K562 (cell line): ENCODE results near the gene KCNH2. TPM values are rescaled to one million over a fixed set of nuclear protein-coding genes. Genes with fewer than 3 reads are reported as not detected.
A peak's percentile ranks its signal among the peaks of the same experiment; 100 is the strongest.

Experiments
- AFF4 ChIP-seq: sonication (generic); formaldehyde crosslinking; IDR thresholded peaks from 2 replicates; pipeline ENCODE4 v1.8.0; 2023; ENCODE audit warnings: mild to moderate bottlenecking, missing genetic modification reagents
- ATF7 ChIP-seq: fragments of 450-650 bp; IDR thresholded peaks from 2 replicates; pipeline ENCODE4 v1.7.1; 2014; ENCODE audit warnings: mild to moderate bottlenecking, moderate library complexity
- CC2D1A ChIP-seq: fragments of 450-650 bp; IDR thresholded peaks from 2 replicates; pipeline ENCODE4 v1.6.1; 2017; ENCODE audit warnings: mild to moderate bottlenecking
- EGR1 ChIP-seq: fragments of 450-650 bp; conservative IDR thresholded peaks from 2 replicates; pipeline ENCODE4 v1.6.1; 2017; ENCODE audit warnings: mild to moderate bottlenecking
- FOXM1 ChIP-seq, 2 experiments: fragments of 450-650 bp in 1 of 2; sonication (generic) in 1 of 2; formaldehyde crosslinking in 1 of 2; IDR thresholded peaks; 2 replicates each; pipeline versions ENCODE4 v1.6.1 to v1.9.0; 2017 to 2022; ENCODE audit warnings: low read depth in 2 of 2, mild to moderate bottlenecking in 2 of 2, missing genetic modification reagents in 1 of 2, moderate library complexity in 1 of 2
- HDAC1 ChIP-seq, 2 experiments: fragments of 450-650 bp; IDR thresholded peaks; 2 replicates each; pipeline ENCODE4 v1.6.1; 2016 to 2017; ENCODE audit warnings: inconsistent platforms in 1 of 2, mild to moderate bottlenecking in 1 of 2, moderate library complexity in 1 of 2
- HEY1 ChIP-seq: fragments of 250-450 bp; sonication (Bioruptor Pico); IDR thresholded peaks from 2 replicates; pipeline ENCODE4 v1.5.0; 2020; ENCODE audit warnings: mild to moderate bottlenecking, moderate library complexity, borderline replicate concordance
- LEF1 ChIP-seq: fragments of 450-650 bp; IDR thresholded peaks from 2 replicates; pipeline ENCODE4 v1.6.1; 2016; ENCODE audit warnings: mild to moderate bottlenecking
- MAZ ChIP-seq, 2 experiments: fragments of 450-650 bp in 1 of 2; sonication (generic) in 1 of 2; formaldehyde crosslinking; IDR thresholded peaks in 1 of 2; conservative IDR thresholded peaks in 1 of 2; 2 replicates each; pipeline versions ENCODE4 v1.4.0 to v1.5.0; 2020; ENCODE audit warnings: mild to moderate bottlenecking in 1 of 2, missing genetic modification reagents in 1 of 2
- NCOA6 ChIP-seq: fragments of 450-650 bp; IDR thresholded peaks from 2 replicates; pipeline ENCODE4 v1.6.1; 2017; ENCODE audit warnings: mild to moderate bottlenecking
- NELFE ChIP-seq: IDR thresholded peaks from 2 replicates; pipeline ENCODE4 v1.6.1; 2011; ENCODE audit warnings: mild to moderate bottlenecking; ENCODE audit not compliant: insufficient read depth, insufficient read length
- NR0B1 ChIP-seq: fragments of 450-650 bp; IDR thresholded peaks from one replicate; pipeline ENCODE4 v1.6.1; 2018; ENCODE audit warnings: mild to moderate bottlenecking, moderate library complexity; ENCODE audit not compliant: partially characterized antibody
- THRAP3 ChIP-seq: fragments of 450-650 bp; IDR thresholded peaks from 2 replicates; pipeline ENCODE4 v1.6.1; 2016; ENCODE audit warnings: mild to moderate bottlenecking, inconsistent platforms, borderline replicate concordance
- TRIM25 ChIP-seq: fragments of 450-650 bp; IDR thresholded peaks from 2 replicates; pipeline ENCODE4 v1.7.0; 2016; ENCODE audit warnings: borderline replicate concordance
- USF1 ChIP-seq: sonication (generic); formaldehyde crosslinking; IDR thresholded peaks from 2 replicates; pipeline ENCODE4 v1.9.0; 2022; ENCODE audit warnings: mild to moderate bottlenecking, missing genetic modification reagents
- ZBTB7A ChIP-seq: IDR thresholded peaks from 2 replicates; pipeline ENCODE4 v1.6.1; 2011; ENCODE audit warnings: low read depth, mild to moderate bottlenecking, low read length, moderate library complexity, borderline replicate concordance; ENCODE audit not compliant: control insufficient read depth
- ZNF282 ChIP-seq: sonication (generic); formaldehyde crosslinking; IDR thresholded peaks from 2 replicates; pipeline ENCODE4 v1.8.1; 2023; ENCODE audit warnings: missing genetic modification reagents
- ZNF3 ChIP-seq: fragments of 250-450 bp; sonication (Bioruptor Pico); IDR thresholded peaks from 2 replicates; pipeline ENCODE4 v1.5.0; 2021; ENCODE audit warnings: mild to moderate bottlenecking, moderate library complexity
- polyA plus RNA-seq, 8 experiments: library from polyadenylated mRNA; depleted of rRNA in 4 of 8; stranded (reverse) in 5 of 8; unstranded in 3 of 8; fragments of >200 nt; fragmentation: Nextera tagmentation in 2 of 8; fragmentation: Illumina TruSeq in 1 of 8; extraction: Ambion mirVana in 2 of 8; extraction: Trizol in 1 of 8; gene quantifications; 2 replicates each; pipeline versions ENCODE4 v1.2.1 to v1.2.3, GENCODE V29; 2011 to 2014; ENCODE audit warnings: inconsistent platforms in 1 of 8, missing spikeins in 1 of 8
- total RNA-seq, 7 experiments: library from RNA; depleted of rRNA in 6 of 7; stranded (reverse); fragments of >200 nt in 6 of 7; fragmentation: Illumina TruSeq in 2 of 7; extraction: Trizol in 2 of 7; gene quantifications; 2 replicates each; pipeline versions ENCODE4 v1.2.1 to v1.2.3, GENCODE V29; 2011 to 2021; ENCODE audit warnings: low replicate concordance in 1 of 7

Gene KCNH2
- total and polyA plus RNA-seq, 9 of the 15 experiments (the other 6 are each of a cell fraction or from before 2014, with no cell fraction given) = 18.1 to 368 (median 218) TPM

GRCh38 chr7:150963707-150964559 lies 14.2 kb downstream of the KCNH2 start (continued):
- no peak for TF ChIP-seq AFF4 (CRISPR knock-in tag)
- TF ChIP-seq ZBTB7A = 0 out of 2 replicates have a peak, but pooled peaks have one; percentile 3
- TF ChIP-seq EGR1 = no peak
- no peak for TF ChIP-seq NR0B1
- no peak for TF ChIP-seq NELFE
- no peak for TF ChIP-seq USF1 (CRISPR knock-in tag)
- no peak for TF ChIP-seq FOXM1 (IDR thresholded peaks at IDR 0.05; ENCODE audit: low read depth)
- no peak for TF ChIP-seq FOXM1 (CRISPR knock-in tag; IDR thresholded peaks at IDR 0.05; ENCODE audit: low read depth)
- no peak for TF ChIP-seq HEY1 (CRISPR knock-in tag)
- TF ChIP-seq MAZ (CRISPR knock-in tag; conservative IDR thresholded peaks at IDR 0.05 in 1 of 2, IDR thresholded peaks at IDR 0.05 in 1 of 2) = no peak
- no peak for TF ChIP-seq ZNF3 (CRISPR knock-in tag)
- no peak for TF ChIP-seq CC2D1A
- TF ChIP-seq ATF7 = no peak
- TF ChIP-seq LEF1 = no peak
- no peak for TF ChIP-seq NCOA6
- no peak for TF ChIP-seq ZNF282 (CRISPR knock-in tag)
- TF ChIP-seq TRIM25 = no peak
- TF ChIP-seq THRAP3 = no peak
- 0 out of 4 replicates have a peak, but pooled peaks of 1 of the 2 experiments have one; percentile 32 for TF ChIP-seq HDAC1 (IDR thresholded peaks at IDR 0.05)
